ENCODE data around the gene DCST2.

GRCh38 chr1:155072531-155073289, 39.1 kb upstream of the DCST2 start:
- TF ChIP-seq CTCF (IDR thresholded peaks at IDR 0.05) (no peak), POLR2A (IDR thresholded peaks at IDR 0.05) (no peak)
